Cardiac muscle cell (in vitro differentiated cells and primary cell): ENCODE results near the gene FERMT3. TPM values are rescaled to one million over a fixed set of nuclear protein-coding genes. Genes with fewer than 3 reads are reported as not detected.

ENCODE experiments used
- DNase-seq, 2 donors: peaks; one replicate each; pipeline versions ENCODE4 v3.0.0 to v3.0.0-alpha.2; 2010 to 2017; ENCODE audit warnings: low read depth in 1 of 2, low spot score in 1 of 2
- H3K27ac ChIP-seq: fragments of 200-600 bp; sonication (generic); 2 replicates; pipeline ENCODE4 v1.5.1; 2016
- H3K27me3 ChIP-seq: fragments of 200-600 bp; sonication (generic); 2 replicates; pipeline ENCODE4 v1.6.0; 2016; ENCODE audit warnings: control low read depth
- H3K36me3 ChIP-seq: fragments of 200-600 bp; sonication (generic); 2 replicates; pipeline ENCODE4 v1.5.1; 2016; ENCODE audit warnings: control low read depth
- H3K4me1 ChIP-seq: fragments of 200-600 bp; sonication (generic); 2 replicates; pipeline ENCODE4 v1.8.1; 2017; ENCODE audit warnings: low read depth, mild to moderate bottlenecking, mixed run types
- H3K4me3 ChIP-seq: fragments of 200-600 bp; sonication (generic); 2 replicates; pipeline ENCODE4 v1.5.1; 2016; ENCODE audit warnings: mild to moderate bottlenecking
- H3K9me3 ChIP-seq: fragments of 200-600 bp; sonication (generic); 2 replicates; pipeline ENCODE4 v1.5.1; 2017; ENCODE audit warnings: low read depth, mild to moderate bottlenecking, control low read depth
- CTCF ChIP-seq: IDR thresholded peaks from 2 replicates; pipeline ENCODE4 v1.5.1; 2012; ENCODE audit warnings: low read depth, mild to moderate bottlenecking, low read length
- polyA plus RNA-seq: library from polyadenylated mRNA; unstranded; fragments of >200 nt; fragmentation: Nextera tagmentation; extraction: Ambion mirVana; gene quantifications from 2 replicates; pipeline ENCODE4 v1.2.1, GENCODE V29; 2016
- total RNA-seq: library from RNA; depleted of rRNA; stranded (reverse); fragments of >200 nt; gene quantifications from 2 replicates; pipeline ENCODE4 v1.2.3, GENCODE V29; 2016

The FERMT3 gene
- total and polyA plus RNA-seq, 2 experiments from 2014 or later: 1.1 to 1.8 TPM

- H3K27me3 ChIP-seq: no peaks in the 10 kb centered on the region
- no peaks in the 10 kb centered on the region for H3K36me3 ChIP-seq
- peaks cover 8% of the 10 kb centered on the region for H3K4me1 ChIP-seq
- peak overlapping the region; percentile 89 for H3K27ac ChIP-seq
- peak overlapping the region; percentile 54 for H3K4me3 ChIP-seq
- no peaks in the 10 kb centered on the region for H3K9me3 ChIP-seq
- DNase-seq: peak in 1 of 2 donors; percentile 92
- TF ChIP-seq CTCF: no peak
Observed at GRCh38 chr11:64268025-64268892, 61.7 kb downstream of the FERMT3 start.

- peaks cover 8% of the 10 kb centered on the region for H3K4me1 ChIP-seq
- H3K4me3 ChIP-seq: peak overlapping the region; percentile 54
- no peaks in the 10 kb centered on the region for H3K36me3 ChIP-seq
- no peaks in the 10 kb centered on the region for H3K27me3 ChIP-seq
- peak in 1 of 2 donors; percentile 73 for DNase-seq
- no peak for TF ChIP-seq CTCF
- H3K27ac ChIP-seq: peak overlapping the region; percentile 89
- H3K9me3 ChIP-seq: no peaks in the 10 kb centered on the region
Observed at GRCh38 chr11:64268893-64269539, 62.5 kb downstream of the FERMT3 start.

- no peaks in the 10 kb centered on the region for H3K9me3 ChIP-seq
- H3K4me3 ChIP-seq: peak overlapping the region; percentile 56
- H3K36me3 ChIP-seq: no peaks in the 10 kb centered on the region
- H3K4me1 ChIP-seq: peaks cover 8% of the 10 kb centered on the region
- TF ChIP-seq CTCF: peak; percentile 5
- H3K27me3 ChIP-seq: no peaks in the 10 kb centered on the region
- H3K27ac ChIP-seq: peak overlapping the region; percentile 92
- peak; percentile 99 to 100 for DNase-seq
Observed at GRCh38 chr11:64269540-64270220, 63.2 kb downstream of the FERMT3 start.

Other genes starting within 250 kb of the FERMT3 start
- 712 and 1,446 TPM in 2 replicates for gene COX8A, start 232.1 kb upstream of the FERMT3 start, total RNA-seq
- gene COX8A, start 232.1 kb upstream of the FERMT3 start, polyA plus RNA-seq: 789 and 1,014 TPM in 2 replicates
- 119 and 183 TPM in 2 replicates for gene OTUB1, start 220.3 kb upstream of the FERMT3 start, total RNA-seq
- gene OTUB1, start 220.3 kb upstream of the FERMT3 start, polyA plus RNA-seq: 226 and 269 TPM in 2 replicates
- gene FLRT1, start 170.8 kb upstream of the FERMT3 start, total RNA-seq: 0.53 and 0.69 TPM in 2 replicates
- gene FLRT1, start 170.8 kb upstream of the FERMT3 start, polyA plus RNA-seq: 0.92 and 2.9 TPM in 2 replicates
- 116 and 156 TPM in 2 replicates for gene MACROD1, start 40.6 kb upstream of the FERMT3 start, total RNA-seq
- 134 and 198 TPM in 2 replicates for gene MACROD1, start 40.6 kb upstream of the FERMT3 start, polyA plus RNA-seq
- 231 and 244 TPM in 2 replicates for gene STIP1, start 20.6 kb upstream of the FERMT3 start, total RNA-seq
- 229 and 240 TPM in 2 replicates for gene STIP1, start 20.6 kb upstream of the FERMT3 start, polyA plus RNA-seq
- gene TRPT1, start 19.5 kb downstream of the FERMT3 start, total RNA-seq: 117 and 131 TPM in 2 replicates
- gene TRPT1, start 19.5 kb downstream of the FERMT3 start, polyA plus RNA-seq: 137 and 161 TPM in 2 replicates
- 76.0 and 98.8 TPM in 2 replicates for gene NUDT22, start 19.6 kb downstream of the FERMT3 start, total RNA-seq
- gene NUDT22, start 19.6 kb downstream of the FERMT3 start, polyA plus RNA-seq: 88.3 and 90.6 TPM in 2 replicates
- 75.5 and 79.9 TPM in 2 replicates for gene DNAJC4, start 23.8 kb downstream of the FERMT3 start, total RNA-seq
- gene DNAJC4, start 23.8 kb downstream of the FERMT3 start, polyA plus RNA-seq: 126 and 132 TPM in 2 replicates
- 162 and 206 TPM in 2 replicates for gene VEGFB, start 27.9 kb downstream of the FERMT3 start, total RNA-seq
- 178 and 199 TPM in 2 replicates for gene VEGFB, start 27.9 kb downstream of the FERMT3 start, polyA plus RNA-seq
- gene FKBP2, start 34.4 kb downstream of the FERMT3 start, total RNA-seq: 102 and 177 TPM in 2 replicates
- 191 and 321 TPM in 2 replicates for gene FKBP2, start 34.4 kb downstream of the FERMT3 start, polyA plus RNA-seq
- 220 and 240 TPM in 2 replicates for gene PPP1R14B, start 40.2 kb downstream of the FERMT3 start, total RNA-seq
- 238 and 288 TPM in 2 replicates for gene PPP1R14B, start 40.2 kb downstream of the FERMT3 start, polyA plus RNA-seq
- 20.3 and 24.7 TPM in 2 replicates for gene PLCB3, start 44.8 kb downstream of the FERMT3 start, total RNA-seq
- 10.6 and 11.0 TPM in 2 replicates for gene PLCB3, start 44.8 kb downstream of the FERMT3 start, polyA plus RNA-seq
- 155 and 200 TPM in 2 replicates for gene BAD, start 77.9 kb downstream of the FERMT3 start, total RNA-seq
- 168 and 195 TPM in 2 replicates for gene BAD, start 77.9 kb downstream of the FERMT3 start, polyA plus RNA-seq
- gene GPR137, start 79.1 kb downstream of the FERMT3 start, total RNA-seq: 37.7 and 41.4 TPM in 2 replicates
- 67.8 and 82.6 TPM in 2 replicates for gene GPR137, start 79.1 kb downstream of the FERMT3 start, polyA plus RNA-seq
- not detected in 2 replicates for gene KCNK4, start 84.6 kb downstream of the FERMT3 start, total RNA-seq
- not detected in 2 replicates for gene KCNK4, start 84.6 kb downstream of the FERMT3 start, polyA plus RNA-seq
- not detected in 2 replicates for gene CATSPERZ, start 93.6 kb downstream of the FERMT3 start, total RNA-seq
- gene CATSPERZ, start 93.6 kb downstream of the FERMT3 start, polyA plus RNA-seq: 0.54 and 0.56 TPM in 2 replicates
- gene ESRRA, start 98.8 kb downstream of the FERMT3 start, total RNA-seq: 77.0 and 94.0 TPM in 2 replicates
- gene ESRRA, start 98.8 kb downstream of the FERMT3 start, polyA plus RNA-seq: 48.8 and 49.3 TPM in 2 replicates
- gene TRMT112, start 110.8 kb downstream of the FERMT3 start, total RNA-seq: 298 and 438 TPM in 2 replicates
- gene TRMT112, start 110.8 kb downstream of the FERMT3 start, polyA plus RNA-seq: 331 and 375 TPM in 2 replicates
- gene PRDX5, start 111.4 kb downstream of the FERMT3 start, total RNA-seq: 500 and 570 TPM in 2 replicates
- gene PRDX5, start 111.4 kb downstream of the FERMT3 start, polyA plus RNA-seq: 646 and 784 TPM in 2 replicates
- gene CCDC88B, start 133.5 kb downstream of the FERMT3 start, total RNA-seq: 5.9 and 8.4 TPM in 2 replicates
- gene CCDC88B, start 133.5 kb downstream of the FERMT3 start, polyA plus RNA-seq: 8.6 and 9.5 TPM in 2 replicates
- 28.2 and 30.4 TPM in 2 replicates for gene RPS6KA4, start 152.4 kb downstream of the FERMT3 start, total RNA-seq
- gene RPS6KA4, start 152.4 kb downstream of the FERMT3 start, polyA plus RNA-seq: 19.7 and 22.3 TPM in 2 replicates